Panc1 (cell line): Measurements from ENCODE around the gene MAGI2. TPM values are rescaled to one million over a fixed set of nuclear protein-coding genes. Genes with fewer than 3 reads are reported as not detected.

Experiments
- ATAC-seq: fragments of 200-7000 bp; cut with Tn5 transposase; 2 replicates; pipeline ENCODE4 v1.9.1; 2020; ENCODE audit warnings: mild to moderate bottlenecking, moderate library complexity
- BruUV-seq: library from RNA; stranded (reverse); fragments of 400-500 nt; replicated peaks from 2 replicates; lab custom pipeline; 2021; lab: Mats Ljungman, UMichigan
- CTCF ChIA-PET: fragments of 300-600 bp; sonication (Branson Sonifier 250); formaldehyde crosslinking; loops from one replicate; lab custom pipeline; 2022; ENCODE audit warnings: antibody characterized with exemption; lab: Charles Lee
- POLR2A ChIA-PET: fragments of 300-600 bp; sonication (Branson Sonifier 250); formaldehyde crosslinking; loops from one replicate; lab custom pipeline; 2022; ENCODE audit warnings: antibody characterized with exemption; lab: Charles Lee
- DNase-seq: peaks from one replicate; pipeline ENCODE4 v3.0.0-alpha.2; 2010; ENCODE audit warnings: low read depth, low spot score
- H3K27ac ChIP-seq: 2 replicates; pipeline ENCODE4 v1.5.1; 2011; ENCODE audit warnings: mild to moderate bottlenecking, low read length, inconsistent platforms
- H3K27me3 ChIP-seq: fragments of 200-500 bp; sonication (Bioruptor generic); 2 replicates; pipeline ENCODE4 v1.6.0; 2014; ENCODE audit warnings: low read length, inconsistent platforms; ENCODE audit not compliant: control insufficient read depth, insufficient read depth
- H3K36me3 ChIP-seq: fragments of 200-500 bp; sonication (Bioruptor generic); 2 replicates; pipeline ENCODE4 v1.5.1; 2014; ENCODE audit warnings: inconsistent platforms, mild to moderate bottlenecking, low read length, moderate library complexity; ENCODE audit not compliant: control insufficient read depth, insufficient read depth
- H3K4me1 ChIP-seq: 2 replicates; pipeline ENCODE4 v1.5.1; 2011; ENCODE audit warnings: inconsistent platforms, mild to moderate bottlenecking, low read length, moderate library complexity; ENCODE audit not compliant: control insufficient read depth, insufficient read depth
- H3K4me3 ChIP-seq, 2 experiments: 2 replicates each; pipeline ENCODE4 v1.5.1; 2011 to 2012; ENCODE audit warnings: low read depth in 2 of 2, low read length in 2 of 2, mild to moderate bottlenecking in 2 of 2, inconsistent platforms in 1 of 2, moderate library complexity in 1 of 2
- H3K9me3 ChIP-seq: fragments of 200-500 bp; sonication (Bioruptor generic); 2 replicates; pipeline ENCODE4 v1.5.1; 2014; ENCODE audit warnings: low read depth, mild to moderate bottlenecking, inconsistent platforms, low read length, moderate library complexity; ENCODE audit not compliant: control insufficient read depth, insufficient read depth
- CTCF ChIP-seq: fragments of 450-650 bp; IDR thresholded peaks from 2 replicates; pipeline ENCODE4 v1.5.1; 2017; ENCODE audit warnings: mild to moderate bottlenecking
- POLR2AphosphoS5 ChIP-seq: IDR thresholded peaks from 2 replicates; pipeline ENCODE4 v1.6.1; 2012; ENCODE audit warnings: mild to moderate bottlenecking, low read depth, low read length, moderate library complexity
- REST ChIP-seq, 2 experiments: IDR thresholded peaks; 2 replicates each; pipeline ENCODE4 v1.6.1; 2011 to 2012; ENCODE audit warnings: low read depth in 2 of 2, control low read depth in 1 of 2, low read length in 1 of 2, mild to moderate bottlenecking in 1 of 2, moderate library complexity in 1 of 2; ENCODE audit not compliant: insufficient read depth in 1 of 2
- SIN3A ChIP-seq: IDR thresholded peaks from 2 replicates; pipeline ENCODE4 v1.6.1; 2012; ENCODE audit warnings: low read depth, mild to moderate bottlenecking, low read length, moderate library complexity, borderline replicate concordance; ENCODE audit not compliant: insufficient read depth
- TCF7L2 ChIP-seq: IDR thresholded peaks from 2 replicates; pipeline ENCODE4 v1.6.1; 2011; ENCODE audit warnings: mild to moderate bottlenecking, low read depth, low read length, inconsistent platforms
- in situ Hi-C: cut with HindIII; loops from 2 replicates; pipeline ENCODE4 v1.10.0; 2016; ENCODE audit warnings: low sequenced_read_pairs, low pct_unique_long_range_greater_than_20kb
- intact Hi-C: fragments of 100-400 bp; cut with micrococcal nuclease; formaldehyde crosslinking; loops from one replicate; pipeline ENCODE4 v1.10.0; 2022; ENCODE audit not compliant: unreplicated experiment
- total RNA-seq: library from RNA; stranded (reverse); gene quantifications from one replicate; pipeline ENCODE4 v1.2.1, GENCODE V29; 2021; ENCODE audit not compliant: unreplicated experiment

Gene MAGI2
- total RNA-seq, 1 experiment from 2014 or later, result 5.4 TPM

- no peak for TF ChIP-seq TCF7L2
- TF ChIP-seq SIN3A, result no peak
- TF ChIP-seq REST (IDR thresholded peaks at IDR 0.05; ENCODE audit: insufficient read depth in 1 of 2, low read depth in 2 of 2, low read length in 1 of 2), result no peak
- TF ChIP-seq POLR2AphosphoS5, result no peak
- no peak for TF ChIP-seq CTCF
- Histone ChIP-seq H3K4me1 (no peaks in the 10 kb centered on the region), H3K36me3 (no peaks in the 10 kb centered on the region), H3K4me3 (no peak overlapping the region), H3K9me3 (no peaks in the 10 kb centered on the region), H3K27me3 (no peaks in the 10 kb centered on the region), H3K27ac (no peak overlapping the region)
- DNase-seq (no peak), ATAC-seq (no peak)
- intact Hi-C loops, result no loop called here
- in situ Hi-C loops, result no loop called here
- ChIA-PET POLR2A (no interaction called here), CTCF (no interaction called here)
- no TSS peak for BruUV-seq
Observed at GRCh38 chr7:78499971-78500370, 953.5 kb downstream of the MAGI2 start.

- ATAC-seq, result no peak
- H3K9me3 ChIP-seq, result no peaks in the 10 kb centered on the region
- TF ChIP-seq TCF7L2, result no peak
- TF ChIP-seq SIN3A, result no peak
- TF ChIP-seq REST (IDR thresholded peaks at IDR 0.05; ENCODE audit: insufficient read depth in 1 of 2, low read depth in 2 of 2, low read length in 1 of 2), result no peak
- no peak for TF ChIP-seq POLR2AphosphoS5
- TF ChIP-seq CTCF, result no peak
- no peak overlapping the region for H3K4me3 ChIP-seq
- no peak overlapping the region for H3K27ac ChIP-seq
- BruUV-seq, result no TSS peak
- no peak for DNase-seq
- H3K27me3 ChIP-seq, result no peaks in the 10 kb centered on the region
- in situ Hi-C loops, result no loop called here
- H3K4me1 ChIP-seq, result no peaks in the 10 kb centered on the region
- intact Hi-C loops, result no loop called here
- POLR2A ChIA-PET, result no interaction called here
- H3K36me3 ChIP-seq, result no peaks in the 10 kb centered on the region
- CTCF ChIA-PET, result no interaction called here
Observed at GRCh38 chr7:78499283-78499682, 954.2 kb downstream of the MAGI2 start.
